HEK293 (cell line): Measurements from ENCODE around the gene SMARCD2.

Experiments
- ZNF19 ChIP-seq: fragments of 450-650 bp; formaldehyde crosslinking; IDR thresholded peaks from 2 replicates; pipeline ENCODE4; 2016; ENCODE audit warnings: missing biosample characterization, missing genetic modification characterization, low read depth
- TF ChIP-seq, protein P1 (sequence below): fragments of 450-650 bp; formaldehyde crosslinking; IDR thresholded peaks from 2 replicates; pipeline ENCODE4 v1.5.1; 2016; ENCODE audit warnings: missing biosample characterization, missing genetic modification characterization

DNA sequence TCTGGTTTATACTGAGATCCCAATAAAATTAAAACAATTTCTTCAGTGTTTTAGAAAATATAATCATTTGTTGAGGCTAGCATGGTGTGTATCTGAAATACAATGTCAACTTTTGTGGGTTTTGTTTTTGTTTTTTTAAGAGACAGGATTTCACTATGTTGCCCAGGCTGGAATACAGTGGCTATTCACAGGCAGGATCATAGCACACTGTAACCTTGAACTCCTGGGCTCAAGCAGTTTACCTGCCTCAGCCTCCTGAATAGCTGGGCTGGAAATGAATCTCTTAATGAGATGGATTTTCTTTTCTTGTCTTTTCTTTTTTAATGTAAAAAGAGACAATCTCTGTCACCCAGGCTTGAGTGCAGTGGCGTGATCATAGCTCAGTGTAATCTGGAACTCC, 56.4 kb downstream of the SMARCD2 start:
- TF ChIP-seq ZNF19 (tag by site-specific recombination), result no peak
- TF ChIP-seq, protein P1, sequence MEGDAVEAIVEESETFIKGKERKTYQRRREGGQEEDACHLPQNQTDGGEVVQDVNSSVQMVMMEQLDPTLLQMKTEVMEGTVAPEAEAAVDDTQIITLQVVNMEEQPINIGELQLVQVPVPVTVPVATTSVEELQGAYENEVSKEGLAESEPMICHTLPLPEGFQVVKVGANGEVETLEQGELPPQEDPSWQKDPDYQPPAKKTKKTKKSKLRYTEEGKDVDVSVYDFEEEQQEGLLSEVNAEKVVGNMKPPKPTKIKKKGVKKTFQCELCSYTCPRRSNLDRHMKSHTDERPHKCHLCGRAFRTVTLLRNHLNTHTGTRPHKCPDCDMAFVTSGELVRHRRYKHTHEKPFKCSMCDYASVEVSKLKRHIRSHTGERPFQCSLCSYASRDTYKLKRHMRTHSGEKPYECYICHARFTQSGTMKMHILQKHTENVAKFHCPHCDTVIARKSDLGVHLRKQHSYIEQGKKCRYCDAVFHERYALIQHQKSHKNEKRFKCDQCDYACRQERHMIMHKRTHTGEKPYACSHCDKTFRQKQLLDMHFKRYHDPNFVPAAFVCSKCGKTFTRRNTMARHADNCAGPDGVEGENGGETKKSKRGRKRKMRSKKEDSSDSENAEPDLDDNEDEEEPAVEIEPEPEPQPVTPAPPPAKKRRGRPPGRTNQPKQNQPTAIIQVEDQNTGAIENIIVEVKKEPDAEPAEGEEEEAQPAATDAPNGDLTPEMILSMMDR (tag by site-specific recombination), result no peak
